A673 (cell line): ENCODE measurements around the gene SH3BGRL3. TPM values are rescaled to one million over a fixed set of nuclear protein-coding genes. Genes with fewer than 3 reads are reported as not detected.

Experiments used
- BruUV-seq: library from RNA; stranded (reverse); fragments of 400-500 nt; replicated peaks from 2 replicates; lab custom pipeline; 2021; lab: Mats Ljungman, UMichigan
- CTCF ChIA-PET: fragments of 300-600 bp; sonication (Branson Sonifier 250); formaldehyde crosslinking; loops from one replicate; lab custom pipeline; 2022; ENCODE audit warnings: antibody characterized with exemption; lab: Charles Lee
- POLR2A ChIA-PET: fragments of 300-600 bp; sonication (Branson Sonifier 250); formaldehyde crosslinking; loops from one replicate; lab custom pipeline; 2022; ENCODE audit warnings: antibody characterized with exemption; ENCODE audit not compliant: low non-redundant PET; lab: Charles Lee
- DNase-seq: peaks from one replicate; pipeline ENCODE4 v3.0.0-alpha.2; 2015; ENCODE audit warnings: low spot score
- H3K27ac ChIP-seq: fragments of 200-600 bp; sonication (generic); 2 replicates; pipeline ENCODE4 v1.5.1; 2016; ENCODE audit warnings: mixed run types, low read depth, mild to moderate bottlenecking, mixed read lengths, antibody characterized with exemption, low read length; ENCODE audit not compliant: poor library complexity, severe bottlenecking
- H3K27me3 ChIP-seq: fragments of 200-600 bp; sonication (generic); replicated peaks from 2 replicates; pipeline ENCODE4 v1.6.1; 2017; ENCODE audit warnings: mixed run types, low read depth, mild to moderate bottlenecking, mixed read lengths, antibody characterized with exemption, low read length; ENCODE audit not compliant: insufficient read depth, poor library complexity
- H3K36me3 ChIP-seq: fragments of 200-600 bp; sonication (generic); 2 replicates; pipeline ENCODE4 v1.6.1; 2016; ENCODE audit warnings: mixed run types, mild to moderate bottlenecking, mixed read lengths, antibody characterized with exemption, low read length; ENCODE audit not compliant: insufficient read depth, poor library complexity, severe bottlenecking
- H3K4me1 ChIP-seq: fragments of 200-600 bp; sonication (generic); 2 replicates; pipeline ENCODE4 v1.6.1; 2017; ENCODE audit warnings: mixed run types, mild to moderate bottlenecking, mixed read lengths, antibody characterized with exemption, low read length; ENCODE audit not compliant: insufficient read depth, poor library complexity, severe bottlenecking
- H3K4me3 ChIP-seq: fragments of 200-600 bp; sonication (generic); 2 replicates; pipeline ENCODE4 v1.5.1; 2016; ENCODE audit warnings: low read depth, mixed run types, mild to moderate bottlenecking, mixed read lengths, low read length; ENCODE audit not compliant: poor library complexity, severe bottlenecking
- H3K9me3 ChIP-seq: fragments of 200-600 bp; sonication (generic); 2 replicates; pipeline ENCODE4 v1.6.1; 2016; ENCODE audit warnings: mixed run types, low read depth, mild to moderate bottlenecking, mixed read lengths, antibody characterized with exemption, low read length; ENCODE audit not compliant: poor library complexity, severe bottlenecking
- CTCF ChIP-seq: fragments of 300-800, 200-600 bp; sonication (generic); conservative IDR thresholded peaks from 2 replicates; pipeline ENCODE4 v1.5.1; 2017; ENCODE audit warnings: low read depth, mild to moderate bottlenecking, antibody characterized with exemption, low read length, moderate library complexity, mixed read lengths
- EZH2 ChIP-seq: fragments of 200-600 bp; sonication (generic); IDR thresholded peaks from 2 replicates; pipeline ENCODE4 v1.6.1; 2017; ENCODE audit warnings: borderline replicate concordance, low read depth, mild to moderate bottlenecking, mixed read lengths, antibody characterized with exemption, low read length; ENCODE audit not compliant: poor library complexity, severe bottlenecking
- intact Hi-C: fragments of 100-400 bp; cut with micrococcal nuclease; formaldehyde crosslinking; loops from one replicate; pipeline ENCODE4 v1.10.0; 2022; ENCODE audit not compliant: unreplicated experiment
- total RNA-seq: library from RNA; stranded (reverse); gene quantifications from 2 replicates; pipeline ENCODE4 v1.2.3, GENCODE V29; 2021

The SH3BGRL3 gene
- total RNA-seq, 1 experiment from 2014 or later, result 138 TPM

GRCh38 chr1:26295194-26296138, 15.6 kb downstream of the SH3BGRL3 start:
- no peaks in the 10 kb centered on the region for H3K27me3 ChIP-seq
- intact Hi-C loops, result no loop called here
- no peaks in the 10 kb centered on the region for H3K4me1 ChIP-seq
- ChIA-PET POLR2A (no interaction called here), CTCF (no interaction called here)
- TF ChIP-seq EZH2 (no peak), CTCF (no peak)
- no peak for DNase-seq
- BruUV-seq, result no TSS peak
- no peak overlapping the region for H3K27ac ChIP-seq
- no peaks in the 10 kb centered on the region for H3K9me3 ChIP-seq
- H3K36me3 ChIP-seq, result no peaks in the 10 kb centered on the region
- no peak overlapping the region for H3K4me3 ChIP-seq

- CTCF ChIA-PET, result no interaction called here
- intact Hi-C loops, result no loop called here
- H3K36me3 ChIP-seq, result no peaks in the 10 kb centered on the region
These were observed 16.6 kb downstream of the SH3BGRL3 start for GRCh38 chr1:26296340-26297056.

More at GRCh38 chr1:26296340-26297056, 16.6 kb downstream of the SH3BGRL3 start:
- TF ChIP-seq EZH2 (no peak), CTCF (no peak)
- Histone ChIP-seq H3K4me1 (no peaks in the 10 kb centered on the region), H3K4me3 (no peak overlapping the region), H3K27me3 (no peaks in the 10 kb centered on the region), H3K27ac (no peak overlapping the region), H3K9me3 (no peaks in the 10 kb centered on the region)
- DNase-seq, result no peak
- no TSS peak for BruUV-seq
- POLR2A ChIA-PET, result no interaction called here
